ENCODE results near the gene FAN1.

FAN1 gene

GRCh38 chr15:30962079-30962478 lies 58.4 kb downstream of the FAN1 start:
- ATAC-seq, result no peak

- ATAC-seq, result no peak
Measured at GRCh38 chr15:30962659-30963058, 58.9 kb downstream of the FAN1 start.

- no peak for ATAC-seq
Measured at GRCh38 chr15:30963681-30964080, 60.0 kb downstream of the FAN1 start.

GRCh38 chr15:30969724-30970123 lies 66.0 kb downstream of the FAN1 start:
- no peak for ATAC-seq

- ATAC-seq, result no peak
Measured at GRCh38 chr15:30973379-30973778, 69.7 kb downstream of the FAN1 start.

- ATAC-seq, result no peak
Measured at GRCh38 chr15:30974112-30974511, 70.4 kb downstream of the FAN1 start.

GRCh38 chr15:30978328-30978727 lies 74.6 kb downstream of the FAN1 start:
- no peak for ATAC-seq

GRCh38 chr15:30979457-30979856 lies 75.7 kb downstream of the FAN1 start:
- ATAC-seq, result no peak

- no peak for ATAC-seq
Measured at GRCh38 chr15:30984118-30984517, 80.4 kb downstream of the FAN1 start.

- ATAC-seq, result no peak
Measured at GRCh38 chr15:30984542-30984941, 80.8 kb downstream of the FAN1 start.

- no peak for ATAC-seq
Measured at GRCh38 chr15:30985081-30985531, 81.4 kb downstream of the FAN1 start.

GRCh38 chr15:30990036-30990435 lies 86.3 kb downstream of the FAN1 start:
- no peak for ATAC-seq

GRCh38 chr15:30990446-30991254 lies 86.9 kb downstream of the FAN1 start:
- peak; percentile 1 to 2 for ATAC-seq

GRCh38 chr15:30991255-30992235 lies 87.8 kb downstream of the FAN1 start, which contains the start of gene MTMR10:
Gene MTMR10 (minus strand): TSS chr15:30991628. CDS start chr15:30991506, 122 bp downstream.
- peak; percentile 95 to 96 for ATAC-seq

GRCh38 chr15:30992249-30992864 lies 88.6 kb downstream of the FAN1 start:
- no peak for ATAC-seq

All from activated CD4-positive, CD25-positive, alpha-beta regulatory T cell treated with anti-CD3 and anti-CD28 coated beads, Interleukin-2, amount 50 U/mL, for 24 hours (primary cell).